GM23248 (cell line): ENCODE measurements around the gene ANKRD30B. TPM values are rescaled to one million over a fixed set of nuclear protein-coding genes. Genes with fewer than 3 reads are reported as not detected.
"Not testable (repeated sequence)": the region's sequence is repeated elsewhere in the genome, so short reads cannot be mapped to it uniquely, and the experiment has no call there.

ENCODE experiments used
- DNase-seq: peaks from one replicate; pipeline ENCODE4 v3.0.0-alpha.2; 2015
- H2AFZ ChIP-seq: fragments of 200-600 bp; sonication (generic); 2 replicates; pipeline ENCODE4 v1.6.1; 2016; ENCODE audit warnings: antibody characterized with exemption
- H3F3A ChIP-seq: fragments of 200-600 bp; sonication (generic); 2 replicates; pipeline ENCODE4 v1.6.1; 2016; ENCODE audit warnings: mild to moderate bottlenecking, antibody characterized with exemption, mixed run types; ENCODE audit not compliant: insufficient read depth
- H3K27ac ChIP-seq: fragments of 200-600 bp; sonication (generic); 2 replicates; pipeline ENCODE4 v1.5.1; 2016; ENCODE audit warnings: mild to moderate bottlenecking
- H3K27me3 ChIP-seq: fragments of 200-600 bp; sonication (generic); replicated peaks from 2 replicates; pipeline ENCODE4 v1.6.1; 2016; ENCODE audit warnings: mild to moderate bottlenecking; ENCODE audit not compliant: insufficient read depth
- H3K36me3 ChIP-seq: fragments of 200-600 bp; sonication (generic); 2 replicates; pipeline ENCODE4 v1.6.1; 2016; ENCODE audit warnings: low read depth, mild to moderate bottlenecking
- H3K4me1 ChIP-seq: fragments of 200-600 bp; sonication (generic); 2 replicates; pipeline ENCODE4 v1.6.1; 2016; ENCODE audit warnings: mild to moderate bottlenecking; ENCODE audit not compliant: insufficient read depth
- H3K4me2 ChIP-seq: fragments of 200-600 bp; sonication (generic); one replicate; pipeline ENCODE4 v1.6.1; 2016; ENCODE audit warnings: mild to moderate bottlenecking; ENCODE audit not compliant: unreplicated experiment
- H3K4me3 ChIP-seq: fragments of 200-600 bp; sonication (generic); 2 replicates; pipeline ENCODE4 v1.5.1; 2016; ENCODE audit warnings: mild to moderate bottlenecking
- H3K79me2 ChIP-seq: fragments of 200-600 bp; sonication (generic); 2 replicates; pipeline ENCODE4 v1.6.1; 2016; ENCODE audit warnings: mild to moderate bottlenecking; ENCODE audit not compliant: insufficient read depth
- H3K9ac ChIP-seq: fragments of 200-600 bp; sonication (generic); 2 replicates; pipeline ENCODE4 v1.6.1; 2016; ENCODE audit warnings: mild to moderate bottlenecking
- H3K9me2 ChIP-seq: fragments of 200-600 bp; sonication (generic); 2 replicates; pipeline ENCODE4 v1.6.1; 2016; ENCODE audit warnings: mixed run types, mild to moderate bottlenecking, moderate library complexity; ENCODE audit not compliant: insufficient read depth
- H3K9me3 ChIP-seq: fragments of 200-600 bp; sonication (generic); one replicate; pipeline ENCODE4 v1.6.1; 2017; ENCODE audit warnings: low read depth
- H4K20me1 ChIP-seq: fragments of 200-600 bp; sonication (generic); 2 replicates; pipeline ENCODE4 v1.6.0; 2016; ENCODE audit not compliant: insufficient read depth
- EZH2 ChIP-seq: fragments of 200-600 bp; sonication (generic); IDR thresholded peaks from 2 replicates; pipeline ENCODE4 v1.6.1; 2018; ENCODE audit warnings: antibody characterized with exemption, mild to moderate bottlenecking; ENCODE audit not compliant: insufficient read depth, poor library complexity, severe bottlenecking
- EZH2phosphoT487 ChIP-seq: fragments of 200-600 bp; sonication (generic); IDR thresholded peaks from 2 replicates; pipeline ENCODE4 v1.6.1; 2018; ENCODE audit warnings: antibody characterized with exemption, moderate library complexity, mild to moderate bottlenecking, low read depth; ENCODE audit not compliant: insufficient read depth
- WGBS, 2 experiments: methylation state at CpG; one replicate each; pipeline ENCODE4 v1.1.6; 2015 to 2017; ENCODE audit warnings: low lambda C conversion rate in 2 of 2, low coverage in 1 of 2; ENCODE audit errors: missing lambda C conversion rate in 2 of 2; 5-methylcytosine and 5-hydroxymethylcytosine counted together
- in situ Hi-C: fragments of 300-500 bp; cut with MboI; formaldehyde crosslinking; loops from 2 replicates; pipeline ENCODE4 v1.15.0; 2020
- polyA plus RNA-seq: library from polyadenylated mRNA; unstranded; fragments of >200 nt; fragmentation: Nextera tagmentation; extraction: Ambion mirVana; gene quantifications from 2 replicates; pipeline ENCODE4 v1.2.1, GENCODE V29; 2016
- total RNA-seq: library from RNA; depleted of rRNA; stranded (reverse); fragments of >200 nt; shearing (Covaris generic); gene quantifications from 2 replicates; pipeline ENCODE4 v1.2.3, GENCODE V29; 2014

The ANKRD30B gene
- total and polyA plus RNA-seq, 2 experiments from 2014 or later: not detected

- H3K4me3 ChIP-seq: no peak overlapping the region
- H3K36me3 ChIP-seq: no peaks in the 10 kb centered on the region
- H4K20me1 ChIP-seq: no peaks in the 10 kb centered on the region
- H3F3A ChIP-seq: no peaks in the 10 kb centered on the region
- H3K4me1 ChIP-seq: no peaks in the 10 kb centered on the region
- TF ChIP-seq EZH2 (no peak), EZH2phosphoT487 (no peak)
- no peaks in the 10 kb centered on the region for H3K79me2 ChIP-seq
- no peak overlapping the region for H3K27ac ChIP-seq
- H3K4me2 ChIP-seq: no peak overlapping the region
- H3K9ac ChIP-seq: no peak overlapping the region
- no peaks in the 10 kb centered on the region for H3K9me3 ChIP-seq
- WGBS, 2 experiments: 76 to 77% methylated on average over 15 to 18 of the region's 18 CpGs
- H3K9me2 ChIP-seq: no peaks in the 10 kb centered on the region
- no peak overlapping the region for H2AFZ ChIP-seq
- no peak for DNase-seq
- H3K27me3 ChIP-seq: no peaks in the 10 kb centered on the region
- in situ Hi-C loops: no loop called here
Observed at GRCh38 chr18:14746897-14747296, 1.1 kb upstream of the ANKRD30B start.

- no peak overlapping the region for H3K4me3 ChIP-seq
- H3K9ac ChIP-seq: no peak overlapping the region
- TF ChIP-seq EZH2phosphoT487 (no peak), EZH2 (no peak)
- no peaks in the 10 kb centered on the region for H3K79me2 ChIP-seq
- no peak for DNase-seq
- no peaks in the 10 kb centered on the region for H3K4me1 ChIP-seq
- in situ Hi-C loops: no loop called here
- no peak overlapping the region for H3K27ac ChIP-seq
- no peaks in the 10 kb centered on the region for H3K27me3 ChIP-seq
- no peaks in the 10 kb centered on the region for H3K36me3 ChIP-seq
- no peaks in the 10 kb centered on the region for H4K20me1 ChIP-seq
- 19% methylated on average over 11 to 15 of the region's 15 CpGs for WGBS, 2 experiments
- no peak overlapping the region for H2AFZ ChIP-seq
- no peak overlapping the region for H3K4me2 ChIP-seq
- no peaks in the 10 kb centered on the region for H3K9me3 ChIP-seq
- no peaks in the 10 kb centered on the region for H3F3A ChIP-seq
- no peaks in the 10 kb centered on the region for H3K9me2 ChIP-seq
Observed at GRCh38 chr18:14748496-14748895, 524 bp downstream of the ANKRD30B start.

DNA sequence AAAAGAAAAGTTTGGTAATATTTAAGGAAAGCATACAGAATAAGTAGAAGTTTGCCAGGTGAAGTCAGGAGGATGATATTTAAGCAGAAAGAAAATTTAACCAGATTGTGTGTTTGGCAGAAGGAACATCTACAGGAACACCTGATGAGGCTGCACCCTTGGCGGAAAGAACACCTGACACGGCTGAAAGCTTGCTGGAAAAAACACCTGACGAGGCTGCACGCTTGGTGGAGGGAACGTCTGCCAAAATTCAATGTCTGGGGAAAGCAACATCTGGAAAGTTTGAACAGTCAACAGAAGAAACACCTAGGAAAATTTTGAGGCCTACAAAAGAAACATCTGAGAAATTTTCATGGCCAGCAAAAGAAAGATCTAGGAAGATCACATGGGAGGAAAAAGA is 15.6 kb downstream of the ANKRD30B start:
- in situ Hi-C loops: not testable (repeated sequence)
- 17 to 25% methylated on average over 5 of the region's 5 CpGs for WGBS, 2 experiments

DNA sequence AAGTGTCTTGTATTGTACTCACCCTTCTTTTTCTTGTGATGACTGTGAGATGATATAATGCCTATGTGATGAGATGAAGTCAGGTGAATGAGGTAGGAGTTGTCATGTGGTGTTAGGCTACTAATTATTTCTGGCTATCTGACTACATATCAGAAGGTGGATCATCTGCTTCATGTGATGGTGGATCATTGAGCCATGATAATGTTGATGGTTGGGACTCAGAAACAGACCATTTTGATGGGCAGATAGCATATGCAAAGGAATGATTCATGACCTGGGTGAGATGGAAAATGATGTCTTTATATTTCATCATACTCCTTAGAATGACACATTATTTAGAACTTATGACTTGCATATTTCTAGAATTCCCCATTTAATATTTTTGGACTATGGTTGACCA is 19.5 kb downstream of the ANKRD30B start:
- no peak for TF ChIP-seq EZH2phosphoT487

More for the DNA sequence above, 15.6 kb downstream of the ANKRD30B start:
- H3K4me1 ChIP-seq, DNase-seq, H3K9ac ChIP-seq, H3K4me2 ChIP-seq, H2AFZ ChIP-seq, H3K27ac ChIP-seq, H3K27me3 ChIP-seq, H3K4me3 ChIP-seq, H3K9me3 ChIP-seq, H3K79me2 ChIP-seq, H4K20me1 ChIP-seq, H3K9me2 ChIP-seq, H3F3A ChIP-seq, H3K36me3 ChIP-seq: not testable (repeated sequence)

GRCh38 chr18:14768241-14768640 is 20.3 kb downstream of the ANKRD30B start:
- in situ Hi-C loops: no loop called here
- no peaks in the 10 kb centered on the region for H4K20me1 ChIP-seq
- no peak overlapping the region for H3K9ac ChIP-seq
- no peaks in the 10 kb centered on the region for H3K27me3 ChIP-seq
- no peaks in the 10 kb centered on the region for H3K79me2 ChIP-seq
- no peak overlapping the region for H3K27ac ChIP-seq
- H2AFZ ChIP-seq: no peak overlapping the region
- no peak overlapping the region for H3K4me3 ChIP-seq
- H3K4me2 ChIP-seq: no peak overlapping the region
- 0 to 3% methylated on average over 1 of the region's 1 CpG for WGBS, 2 experiments
- H3K36me3 ChIP-seq: no peaks in the 10 kb centered on the region
- peak; percentile 1 for DNase-seq
- TF ChIP-seq EZH2 (no peak), EZH2phosphoT487 (no peak)
- H3K4me1 ChIP-seq: no peaks in the 10 kb centered on the region
- H3K9me3 ChIP-seq: no peaks in the 10 kb centered on the region
- no peaks in the 10 kb centered on the region for H3F3A ChIP-seq
- no peaks in the 10 kb centered on the region for H3K9me2 ChIP-seq

More for the DNA sequence above, 19.5 kb downstream of the ANKRD30B start:
- Histone ChIP-seq H3K9ac (no peak overlapping the region), H3K27me3 (no peaks in the 10 kb centered on the region), H3K9me2 (no peaks in the 10 kb centered on the region), H2AFZ (no peak overlapping the region), H4K20me1 (no peaks in the 10 kb centered on the region), H3K36me3 (no peaks in the 10 kb centered on the region), H3K4me3 (no peak overlapping the region), H3K4me2 (no peak overlapping the region), H3K4me1 (no peaks in the 10 kb centered on the region), H3F3A (no peaks in the 10 kb centered on the region), H3K27ac (no peak overlapping the region), H3K9me3 (no peaks in the 10 kb centered on the region), H3K79me2 (no peaks in the 10 kb centered on the region)
- in situ Hi-C loops: no loop called here
- no peak for DNase-seq
